Pancreas (tissue), 10 donors: ENCODE measurements around the gene SLC35G3. TPM values are rescaled to one million over a fixed set of nuclear protein-coding genes. Genes with fewer than 3 reads are reported as not detected.
A peak's percentile ranks its signal among the peaks of the same experiment; 100 is the strongest.

Experiments
- ATAC-seq, 4 donors: fragments of 200-7000 bp; cut with Tn5 transposase; one replicate each; pipeline versions ENCODE4 v1.8.0 to v1.9.1; 2020; ENCODE audit warnings: mild to moderate bottlenecking in 4 of 4, moderate library complexity in 4 of 4
- DNase-seq, 6 donors: peaks; one replicate each; pipeline ENCODE4 v3.0.0-alpha.2; 2020
- FAIRE-seq: peaks from 2 replicates; lab custom pipeline; 2012; peaks lifted over from hg19 to GRCh38; lab: Jason Lieb, UNC
- H3K27ac ChIP-seq, 4 donors: fragments of 200-600 bp; sonication (generic); 1 replicate in 3 of 4; 2 replicates in 1 of 4; pipeline versions ENCODE4 v1.5.0 to v1.8.0; 2020
- H3K27me3 ChIP-seq, 4 donors: fragments of 200-600 bp; one replicate each; pipeline ENCODE4 v1.8.0; 2021
- H3K36me3 ChIP-seq, 3 donors: fragments of 200-600 bp; sonication (generic) in 1 of 3; one replicate each; pipeline versions ENCODE4 v1.5.0 to v1.8.0; 2020 to 2021
- H3K4me1 ChIP-seq, 3 donors: fragments of 200-600 bp; one replicate each; pipeline ENCODE4 v1.8.0; 2021
- H3K4me3 ChIP-seq, 4 donors: fragments of 200-600 bp; sonication (generic) in 2 of 4; one replicate each; pipeline versions ENCODE4 v1.5.0 to v1.8.0; 2020 to 2021
- H3K9me3 ChIP-seq, 4 donors: fragments of 200-600 bp; one replicate each; pipeline ENCODE4 v1.8.0; 2021
- WGBS, 2 donors: extraction: QIAGEN DNeasy Blood & Tissue Kit; methylation state at CpG; one replicate each; pipeline ENCODE4 v1.1.7; 2013; 5-methylcytosine and 5-hydroxymethylcytosine counted together
- intact Hi-C, 3 donors: fragments of 100-400 bp; cut with DNase I; formaldehyde crosslinking; loops; one replicate each; pipeline versions ENCODE4 v1.11.1 to v1.14.2; 2022
- polyA plus RNA-seq, 2 donors: library from polyadenylated mRNA; stranded (reverse); fragments of 200-250 nt; gene quantifications; one replicate each; pipeline ENCODE4 v1.2.3, GENCODE V29; 2013
- total RNA-seq, 6 donors: library from RNA; stranded (reverse); fragmentation: NEBNext Ultra II Directional in 4 of 6; extraction: Animal tissue kit (Norgen Biotek cat#: 25700) in 4 of 6; gene quantifications; one replicate each; pipeline versions ENCODE4 v1.2.1 to v1.2.4, GENCODE V29; 2021 to 2023
- TF ChIP-seq, protein P1 (sequence below), 4 donors: fragments of 200-600 bp; sonication (generic) in 3 of 4; IDR thresholded peaks; one replicate each; pipeline versions ENCODE4 v1.5.0 to v1.8.0; 2021; ENCODE audit warnings: antibody characterized with exemption in 4 of 4
- donor health status: healthy with polysubstance abuse.
- donor health status: DM: no; HTN: no; CAD: no; lungs with moderate emphysema.
- donor health status: DM: no; HTN: no; CAD: no.
- donor health status: control.
- donor health status: control.
- donor health status: Bipolar disorder and iron deficiency.
- donor health status: DM: yes; HTN: yes; CAD: no.
- donor health status: DM: no; HTN: no; CAD: no.
- donor health status: DM: no; HTN: no; CAD: no.
- donor health status: DM: yes; HTN: yes; CAD: no.

The SLC35G3 gene
- total and polyA plus RNA-seq, 8 donors: not detected

DNA sequence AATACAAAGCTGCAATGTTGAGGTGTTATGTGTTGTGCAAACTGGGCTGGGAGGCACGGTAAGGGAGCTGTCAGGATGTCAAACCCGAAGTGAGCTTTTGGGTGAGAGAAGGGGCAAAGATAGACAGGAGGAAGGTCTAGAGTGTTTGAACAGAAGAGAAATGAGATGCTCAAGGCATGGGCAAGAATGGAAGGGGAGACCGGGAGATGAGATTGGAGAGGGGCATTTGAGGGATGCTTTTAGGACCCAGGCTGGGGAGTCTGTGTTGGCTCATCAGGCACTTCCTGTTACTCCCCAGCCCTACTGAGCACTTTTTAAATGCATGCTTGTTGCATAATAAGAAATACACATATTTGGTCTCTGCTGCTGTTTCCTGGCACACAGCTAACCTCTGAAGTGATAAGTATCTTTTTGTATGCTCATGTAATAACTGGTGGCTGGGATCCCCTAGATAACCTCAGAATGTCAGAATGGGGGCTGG lies 32.9 kb downstream of the SLC35G3 start:
- WGBS, 2 donors: 51 to 53% methylated on average over 3 of the region's 3 CpGs
- FAIRE-seq (no peak), ATAC-seq (no peak), DNase-seq (no peak)
- H3K27ac ChIP-seq: no peak overlapping the region
- no peaks in the 10 kb centered on the region for H3K4me1 ChIP-seq
- no peaks in the 10 kb centered on the region for H3K36me3 ChIP-seq
- TF ChIP-seq, protein P1, sequence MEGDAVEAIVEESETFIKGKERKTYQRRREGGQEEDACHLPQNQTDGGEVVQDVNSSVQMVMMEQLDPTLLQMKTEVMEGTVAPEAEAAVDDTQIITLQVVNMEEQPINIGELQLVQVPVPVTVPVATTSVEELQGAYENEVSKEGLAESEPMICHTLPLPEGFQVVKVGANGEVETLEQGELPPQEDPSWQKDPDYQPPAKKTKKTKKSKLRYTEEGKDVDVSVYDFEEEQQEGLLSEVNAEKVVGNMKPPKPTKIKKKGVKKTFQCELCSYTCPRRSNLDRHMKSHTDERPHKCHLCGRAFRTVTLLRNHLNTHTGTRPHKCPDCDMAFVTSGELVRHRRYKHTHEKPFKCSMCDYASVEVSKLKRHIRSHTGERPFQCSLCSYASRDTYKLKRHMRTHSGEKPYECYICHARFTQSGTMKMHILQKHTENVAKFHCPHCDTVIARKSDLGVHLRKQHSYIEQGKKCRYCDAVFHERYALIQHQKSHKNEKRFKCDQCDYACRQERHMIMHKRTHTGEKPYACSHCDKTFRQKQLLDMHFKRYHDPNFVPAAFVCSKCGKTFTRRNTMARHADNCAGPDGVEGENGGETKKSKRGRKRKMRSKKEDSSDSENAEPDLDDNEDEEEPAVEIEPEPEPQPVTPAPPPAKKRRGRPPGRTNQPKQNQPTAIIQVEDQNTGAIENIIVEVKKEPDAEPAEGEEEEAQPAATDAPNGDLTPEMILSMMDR (IDR thresholded peaks at IDR 0.05): no peak
- intact Hi-C loops: loop anchor here in 1 of 3 donors (10.0 kb wide), 1 partner anchor 373 kb away; the partner anchor contains the start of gene SLFN12L
- H3K4me3 ChIP-seq: no peak overlapping the region
- no peaks in the 10 kb centered on the region for H3K27me3 ChIP-seq
- no peaks in the 10 kb centered on the region for H3K9me3 ChIP-seq

- H3K9me3 ChIP-seq: no peaks in the 10 kb centered on the region
- ATAC-seq (no peak), DNase-seq (no peak), FAIRE-seq (no peak)
- no peak overlapping the region for H3K27ac ChIP-seq
- no peaks in the 10 kb centered on the region for H3K4me1 ChIP-seq
- intact Hi-C loops: loop anchor here in 1 of 3 donors (10.0 kb wide), 1 partner anchor 374 kb away; the partner anchor contains the start of gene SLFN12L
- TF ChIP-seq, protein P1 (IDR thresholded peaks at IDR 0.05): no peak
- 55 to 65% methylated on average over 13 of the region's 13 CpGs for WGBS, 2 donors
- no peaks in the 10 kb centered on the region for H3K36me3 ChIP-seq
- no peaks in the 10 kb centered on the region for H3K27me3 ChIP-seq
- H3K4me3 ChIP-seq: no peak overlapping the region
These were observed 33.6 kb downstream of the SLC35G3 start for GRCh38 chr17:35160354-35161201.

- intact Hi-C loops: loop anchor here in 1 of 3 donors (10.0 kb wide), 1 partner anchor 375 kb away; the partner anchor contains the start of gene SLFN12L
- FAIRE-seq: no peak
- no peak for ATAC-seq
- H3K4me1 ChIP-seq: no peaks in the 10 kb centered on the region
- H3K27me3 ChIP-seq: no peaks in the 10 kb centered on the region
- 55 to 72% methylated on average over 2 of the region's 2 CpGs for WGBS, 2 donors
- no peak overlapping the region for H3K27ac ChIP-seq
- no peak overlapping the region for H3K4me3 ChIP-seq
- H3K36me3 ChIP-seq: no peaks in the 10 kb centered on the region
- no peak for DNase-seq
- TF ChIP-seq, protein P1 (IDR thresholded peaks at IDR 0.05): no peak
- H3K9me3 ChIP-seq: no peaks in the 10 kb centered on the region
These were observed 34.3 kb downstream of the SLC35G3 start for GRCh38 chr17:35159940-35160339.

DNA sequence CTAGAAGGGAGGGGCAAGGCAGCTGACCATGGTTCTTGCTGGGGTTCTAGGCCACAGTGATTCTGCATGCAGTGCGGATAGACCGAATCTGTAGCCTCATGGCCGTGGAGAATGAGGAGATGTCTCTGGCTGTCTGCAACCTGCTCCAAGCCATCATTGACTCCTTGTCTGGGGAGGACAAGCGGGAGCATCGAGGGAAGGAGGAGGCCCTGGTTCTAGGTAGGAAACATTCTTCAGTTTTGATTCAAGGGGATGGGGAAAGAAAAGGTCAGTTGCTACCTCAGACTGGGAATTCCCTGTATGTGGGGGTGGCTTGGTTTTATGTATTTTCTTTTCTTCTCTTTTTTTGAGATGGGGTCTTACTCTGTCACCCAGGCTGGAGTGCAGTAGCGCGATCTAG lies 38.9 kb downstream of the SLC35G3 start:
- TF ChIP-seq, protein P1 (IDR thresholded peaks at IDR 0.05): no peak
- Histone ChIP-seq H3K9me3 (no peaks in the 10 kb centered on the region), H3K36me3 (no peaks in the 10 kb centered on the region), H3K4me1 (no peaks in the 10 kb centered on the region), H3K27me3 (no peaks in the 10 kb centered on the region), H3K4me3 (no peak overlapping the region), H3K27ac (no peak overlapping the region)
- ATAC-seq: no peak
- whole genome bisulfite sequencing, 2 donors: 81 to 92% methylated on average over 7 of the region's 7 CpGs
- FAIRE-seq: no peak
- intact Hi-C loops: no loop called here
- DNase-seq: peak in 1 of 6 donors; percentile 14
